HL-60 (cell line): ENCODE data around the gene ZBTB46.

ENCODE experiments used
- CTCF ChIP-seq: IDR thresholded peaks from one replicate; pipeline ENCODE4 v1.5.1; 2011; ENCODE audit warnings: low read length, control low read depth, inconsistent platforms; ENCODE audit not compliant: insufficient read depth
- GABPA ChIP-seq: IDR thresholded peaks from 2 replicates; pipeline ENCODE4 v1.6.1; 2012; ENCODE audit warnings: low read depth
- POLR2AphosphoS5 ChIP-seq: IDR thresholded peaks from 2 replicates; pipeline ENCODE4 v1.6.1; 2012; ENCODE audit warnings: low read depth
- REST ChIP-seq: IDR thresholded peaks from 2 replicates; pipeline ENCODE4 v1.6.1; 2012; ENCODE audit warnings: low read depth; ENCODE audit not compliant: insufficient replicate concordance
- SPI1 ChIP-seq: IDR thresholded peaks from 2 replicates; pipeline ENCODE4 v1.6.1; 2012; ENCODE audit warnings: low read depth, mild to moderate bottlenecking, borderline replicate concordance

- TF ChIP-seq CTCF (no peak), POLR2AphosphoS5 (no peak), REST (no peak), GABPA (no peak), SPI1 (no peak)
Measured at GRCh38 chr20:63836458-63837344, 5.6 kb upstream of the ZBTB46 start.
